HFF-Myc (cell line): Measurements from ENCODE around the gene PYGM.

Experiments used
- DNase-seq: peaks from one replicate; pipeline ENCODE4 v3.0.0-alpha.2; 2011; ENCODE audit warnings: low read depth; ENCODE audit errors: extremely low read depth
- H3K4me3 ChIP-seq: replicated peaks from 2 replicates; pipeline ENCODE4 v1.5.1; 2011; ENCODE audit warnings: low read depth, mild to moderate bottlenecking, control low read depth, low read length
- CTCF ChIP-seq: IDR thresholded peaks from 2 replicates; pipeline ENCODE4 v1.5.1; 2012; ENCODE audit warnings: mild to moderate bottlenecking, low read depth, low read length, control low read depth; ENCODE audit errors: missing control alignments

The PYGM gene

DNA sequence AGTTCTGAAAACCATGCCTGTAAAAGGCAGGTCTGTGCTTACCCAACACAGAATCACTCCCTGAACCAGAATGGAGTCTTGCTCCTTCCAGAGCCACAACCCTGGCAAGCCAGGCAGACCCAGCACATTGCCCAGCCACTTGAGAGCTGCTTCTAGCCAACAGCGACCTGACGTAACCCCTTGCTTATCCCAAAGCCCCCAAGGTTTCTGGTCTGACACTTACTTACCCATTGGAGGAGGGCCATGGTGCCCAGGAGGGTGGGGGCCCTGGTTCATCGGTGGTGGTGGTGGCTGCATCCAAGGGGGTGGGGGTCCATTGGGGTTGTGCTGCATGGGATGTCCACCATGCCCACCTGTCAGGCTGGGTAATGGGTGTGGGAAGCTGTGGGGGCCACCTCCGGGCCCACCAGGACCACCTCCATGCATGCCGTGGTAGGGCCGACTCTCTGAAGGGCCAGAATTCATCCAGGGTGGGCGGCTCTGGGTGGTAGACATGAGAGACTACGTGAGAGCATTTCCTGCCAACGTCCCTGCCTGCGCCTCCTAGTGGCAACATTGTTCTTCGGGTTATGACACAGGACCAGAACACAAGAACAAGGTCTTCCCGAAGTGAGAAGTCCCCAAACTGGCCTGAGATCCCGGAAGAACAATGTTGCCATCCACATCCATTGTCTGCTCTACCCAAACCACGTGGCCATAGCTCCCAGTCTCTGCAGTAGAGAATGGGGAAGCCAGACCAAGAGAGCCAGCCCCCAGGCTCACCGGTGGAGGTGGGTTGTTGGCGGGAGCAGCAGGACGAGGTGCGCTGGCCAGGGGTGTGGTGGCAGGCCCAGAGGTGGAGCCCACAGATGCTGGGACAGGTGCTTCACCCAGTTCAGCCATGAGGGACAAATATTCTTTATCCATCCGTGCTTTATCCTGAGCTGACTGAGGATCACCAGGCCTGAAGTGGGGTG, 7.8 kb upstream of the PYGM start:
- peak; percentile 72 for TF ChIP-seq CTCF
- H3K4me3 ChIP-seq: no peak overlapping the region
- DNase-seq: no peak

GRCh38 chr11:64766881-64767280, 7.1 kb upstream of the PYGM start:
- TF ChIP-seq CTCF: no peak
- no peak for DNase-seq
- H3K4me3 ChIP-seq: no peak overlapping the region

DNA sequence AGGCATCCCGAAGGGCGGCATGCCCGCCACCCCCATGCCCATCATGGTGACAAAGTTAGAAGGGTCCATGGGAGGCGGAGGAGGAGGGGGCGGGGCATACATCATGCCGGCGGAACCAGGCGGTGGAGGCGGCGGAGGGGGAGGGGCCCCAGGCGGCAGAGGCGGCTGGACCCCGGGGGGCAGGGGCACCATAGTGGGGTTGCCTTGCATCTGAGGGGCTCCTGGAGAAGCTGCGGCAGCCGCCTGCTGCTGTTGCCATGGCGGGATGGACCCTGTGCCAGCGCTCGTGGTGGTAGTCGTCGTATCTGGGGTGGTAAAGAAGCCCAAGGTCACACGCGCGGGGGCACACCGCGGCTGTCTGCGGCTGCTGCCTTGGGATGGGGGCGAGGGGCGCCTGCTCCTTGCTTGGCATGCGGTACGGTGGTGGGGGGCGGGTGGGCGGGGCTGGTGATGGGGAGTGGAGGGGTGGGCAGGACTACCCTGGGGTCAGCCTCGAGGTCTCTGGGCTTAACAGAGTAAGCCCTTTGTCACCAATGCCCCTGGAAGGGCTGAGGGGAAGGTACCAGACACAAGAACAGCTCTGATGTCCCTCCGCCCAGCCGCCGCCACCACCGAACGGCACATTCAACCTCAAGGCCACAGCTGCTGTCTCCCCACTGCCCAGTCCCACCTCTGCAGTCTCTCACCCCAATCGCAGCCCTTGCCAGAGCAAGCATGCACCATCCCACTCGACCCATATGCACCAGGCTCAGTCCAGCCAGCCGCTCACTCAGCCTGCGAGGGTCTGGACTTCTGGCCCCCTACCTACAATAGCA, 6.3 kb upstream of the PYGM start:
- H3K4me3 ChIP-seq: no peak overlapping the region
- no peak for DNase-seq
- TF ChIP-seq CTCF: no peak

GRCh38 chr11:64765291-64765850, 5.6 kb upstream of the PYGM start:
- H3K4me3 ChIP-seq: no peak overlapping the region
- DNase-seq: no peak
- peak; percentile 20 for TF ChIP-seq CTCF

DNA sequence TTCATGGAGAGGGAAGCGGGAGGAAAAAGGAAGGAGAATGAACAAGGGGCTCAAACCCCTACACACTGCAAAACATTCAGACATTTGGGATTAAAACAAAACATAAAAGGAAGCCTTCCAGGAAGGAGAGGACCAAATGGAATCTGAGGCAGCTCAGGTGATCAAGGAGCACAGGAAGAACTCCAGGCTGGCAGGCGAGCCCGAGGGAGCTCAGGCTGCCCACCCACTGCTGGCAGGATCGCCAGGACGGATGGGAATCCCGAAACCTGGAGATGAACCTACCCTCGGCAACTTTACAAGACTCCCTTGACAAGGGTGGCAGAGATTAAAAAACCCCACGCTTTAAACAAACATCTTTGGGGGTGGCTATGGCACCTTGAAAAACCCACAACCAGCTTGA, 5.0 kb upstream of the PYGM start:
- H3K4me3 ChIP-seq: no peak overlapping the region

More for the DNA sequence above, 5.0 kb upstream of the PYGM start:
- DNase-seq: no peak
- no peak for TF ChIP-seq CTCF
